Measurements from ENCODE around the gene HABP4. TPM values are rescaled to one million over a fixed set of nuclear protein-coding genes. Genes with fewer than 3 reads are reported as not detected.
A peak's percentile ranks its signal among the peaks of the same experiment; 100 is the strongest.

HABP4 gene
- polyA plus RNA-seq, 4 donors, result 8.3 to 22.9 (median 21.5) TPM

GRCh38 chr9:96464426-96464825 lies 14.5 kb downstream of the HABP4 start:
- DNase-seq (ENCODE audit: low read depth in 4 of 4, low spot score in 3 of 4), result no peak

- DNase-seq (ENCODE audit: low read depth in 4 of 4, low spot score in 3 of 4), result no peak
Observed at GRCh38 chr9:96467784-96468183, 17.8 kb downstream of the HABP4 start.

GRCh38 chr9:96476013-96476412 lies 26.0 kb downstream of the HABP4 start:
- DNase-seq (ENCODE audit: low read depth in 4 of 4, low spot score in 3 of 4), result no peak

GRCh38 chr9:96476591-96476990 lies 26.6 kb downstream of the HABP4 start:
- no peak for DNase-seq (ENCODE audit: low read depth in 4 of 4, low spot score in 3 of 4)

- no peak for DNase-seq (ENCODE audit: low read depth in 4 of 4, low spot score in 3 of 4)
Observed at GRCh38 chr9:96478829-96479371, 28.9 kb downstream of the HABP4 start.

- DNase-seq (ENCODE audit: low read depth in 4 of 4, low spot score in 3 of 4), result no peak
Observed at GRCh38 chr9:96480736-96481135, 30.8 kb downstream of the HABP4 start.

- DNase-seq (ENCODE audit: low read depth in 4 of 4, low spot score in 3 of 4), result no peak
Observed at GRCh38 chr9:96482476-96482875, 32.5 kb downstream of the HABP4 start.

- DNase-seq (ENCODE audit: low read depth in 4 of 4, low spot score in 3 of 4), result no peak
Observed at GRCh38 chr9:96483197-96483596, 33.2 kb downstream of the HABP4 start.

GRCh38 chr9:96483733-96484390 lies 33.9 kb downstream of the HABP4 start:
- DNase-seq (ENCODE audit: low read depth in 4 of 4, low spot score in 3 of 4), result no peak

GRCh38 chr9:96484521-96484931 lies 34.6 kb downstream of the HABP4 start:
- DNase-seq (ENCODE audit: low read depth in 4 of 4, low spot score in 3 of 4), result no peak

- no peak for DNase-seq (ENCODE audit: low read depth in 4 of 4, low spot score in 3 of 4)
Observed at GRCh38 chr9:96485280-96485679, 35.3 kb downstream of the HABP4 start.

GRCh38 chr9:96486386-96487028 lies 36.5 kb downstream of the HABP4 start:
- no peak for DNase-seq (ENCODE audit: low read depth in 4 of 4, low spot score in 3 of 4)

- no peak for DNase-seq (ENCODE audit: low read depth in 4 of 4, low spot score in 3 of 4)
Observed at GRCh38 chr9:96487029-96487396, 37.0 kb downstream of the HABP4 start.

GRCh38 chr9:96487949-96488348 lies 38.0 kb downstream of the HABP4 start:
- DNase-seq (ENCODE audit: low read depth in 4 of 4, low spot score in 3 of 4), result no peak

GRCh38 chr9:96489482-96489979 lies 39.6 kb downstream of the HABP4 start:
- DNase-seq (ENCODE audit: low read depth in 4 of 4, low spot score in 3 of 4), result no peak

- DNase-seq (ENCODE audit: low read depth in 4 of 4, low spot score in 3 of 4), result no peak
Observed at GRCh38 chr9:96490534-96491078, 40.6 kb downstream of the HABP4 start.

GRCh38 chr9:96491079-96491879 lies 41.3 kb downstream of the HABP4 start:
- DNase-seq (ENCODE audit: low read depth in 4 of 4, low spot score in 3 of 4), result peak in 2 of 4 donors; percentile 26 to 45

- no peak for DNase-seq (ENCODE audit: low read depth in 4 of 4, low spot score in 3 of 4)
Observed at GRCh38 chr9:96491880-96492525, 42.0 kb downstream of the HABP4 start.

GRCh38 chr9:96492993-96493531 lies 43.1 kb downstream of the HABP4 start:
- no peak for DNase-seq (ENCODE audit: low read depth in 4 of 4, low spot score in 3 of 4)

- DNase-seq (ENCODE audit: low read depth in 4 of 4, low spot score in 3 of 4), result no peak
Observed at GRCh38 chr9:96493757-96494156, 43.8 kb downstream of the HABP4 start.
